ENCODE data around the gene FCHSD2. TPM values are rescaled to one million over a fixed set of nuclear protein-coding genes. Genes with fewer than 3 reads are reported as not detected.

FCHSD2 gene
- total and polyA plus RNA-seq, 2 of the 8 experiments (the other 6 are each of a cell fraction or from before 2014, with no cell fraction given) = 4.1 to 7.8 TPM

DNA sequence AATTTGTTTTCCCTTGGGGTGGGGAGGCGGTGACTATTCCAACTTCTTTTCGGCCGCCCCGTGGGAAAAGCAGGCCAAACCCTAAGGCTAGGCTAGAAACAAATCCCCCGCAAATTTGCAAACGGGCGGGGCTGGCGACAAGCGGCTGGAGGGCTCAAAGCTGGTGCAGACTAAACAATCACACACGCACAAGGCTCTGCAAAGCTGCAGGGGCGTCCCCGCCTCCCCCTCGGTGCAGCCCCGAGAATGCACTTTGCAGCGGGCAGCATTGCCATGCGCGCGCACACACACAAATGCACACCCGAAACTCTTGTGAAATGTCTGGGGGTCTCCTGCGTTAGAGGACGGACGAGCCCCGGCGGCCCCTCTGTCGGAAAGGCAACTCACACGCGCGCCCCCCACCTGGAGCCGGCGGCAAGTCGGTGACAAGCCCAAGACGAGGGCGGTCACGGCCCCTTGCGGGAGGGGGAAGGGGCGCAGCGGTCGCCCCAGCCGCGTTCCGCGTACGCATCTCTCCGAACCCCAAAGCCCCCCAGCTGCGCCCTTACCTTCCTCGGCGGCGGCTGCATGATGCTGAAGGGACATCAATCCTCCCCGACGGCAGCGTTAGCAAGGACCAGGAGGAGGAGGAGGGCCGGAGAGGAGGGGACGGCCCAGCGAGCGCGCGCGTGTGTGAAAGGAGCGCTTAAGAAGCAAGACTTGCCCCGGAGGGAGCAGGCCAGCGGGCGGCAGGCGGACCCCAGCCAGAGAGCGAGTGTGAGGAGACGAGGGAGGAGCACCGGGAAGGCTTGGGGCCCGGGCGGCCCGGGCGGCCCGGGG is 600 bp downstream of the FCHSD2 start (continued):
- TF ChIP-seq RNF2 (IDR thresholded peaks at IDR 0.05; ENCODE audit: borderline replicate concordance, low read depth, low read length, missing control alignments, poor library complexity, severe bottlenecking) (no peak), CHD2 (IDR thresholded peaks at IDR 0.05; ENCODE audit: low read length) (no peak), KDM1A (IDR thresholded peaks at IDR 0.05; ENCODE audit: borderline replicate concordance, low read length) (no peak), RBBP5 (IDR thresholded peaks at IDR 0.05; ENCODE audit: borderline replicate concordance, low read depth, low read length) (peak; percentile 50; the same call in 1 of the 2 replicates), TEAD4 (IDR thresholded peaks at IDR 0.05; ENCODE audit: low read depth, low read length) (no peak), TCF12 (IDR thresholded peaks at IDR 0.05; ENCODE audit: low read depth, low read length) (no peak), EZH2 (IDR thresholded peaks at IDR 0.05; ENCODE audit: low read depth, low read length, severe bottlenecking) (peak; percentile 13)
- TF ChIP-seq, protein P1, sequence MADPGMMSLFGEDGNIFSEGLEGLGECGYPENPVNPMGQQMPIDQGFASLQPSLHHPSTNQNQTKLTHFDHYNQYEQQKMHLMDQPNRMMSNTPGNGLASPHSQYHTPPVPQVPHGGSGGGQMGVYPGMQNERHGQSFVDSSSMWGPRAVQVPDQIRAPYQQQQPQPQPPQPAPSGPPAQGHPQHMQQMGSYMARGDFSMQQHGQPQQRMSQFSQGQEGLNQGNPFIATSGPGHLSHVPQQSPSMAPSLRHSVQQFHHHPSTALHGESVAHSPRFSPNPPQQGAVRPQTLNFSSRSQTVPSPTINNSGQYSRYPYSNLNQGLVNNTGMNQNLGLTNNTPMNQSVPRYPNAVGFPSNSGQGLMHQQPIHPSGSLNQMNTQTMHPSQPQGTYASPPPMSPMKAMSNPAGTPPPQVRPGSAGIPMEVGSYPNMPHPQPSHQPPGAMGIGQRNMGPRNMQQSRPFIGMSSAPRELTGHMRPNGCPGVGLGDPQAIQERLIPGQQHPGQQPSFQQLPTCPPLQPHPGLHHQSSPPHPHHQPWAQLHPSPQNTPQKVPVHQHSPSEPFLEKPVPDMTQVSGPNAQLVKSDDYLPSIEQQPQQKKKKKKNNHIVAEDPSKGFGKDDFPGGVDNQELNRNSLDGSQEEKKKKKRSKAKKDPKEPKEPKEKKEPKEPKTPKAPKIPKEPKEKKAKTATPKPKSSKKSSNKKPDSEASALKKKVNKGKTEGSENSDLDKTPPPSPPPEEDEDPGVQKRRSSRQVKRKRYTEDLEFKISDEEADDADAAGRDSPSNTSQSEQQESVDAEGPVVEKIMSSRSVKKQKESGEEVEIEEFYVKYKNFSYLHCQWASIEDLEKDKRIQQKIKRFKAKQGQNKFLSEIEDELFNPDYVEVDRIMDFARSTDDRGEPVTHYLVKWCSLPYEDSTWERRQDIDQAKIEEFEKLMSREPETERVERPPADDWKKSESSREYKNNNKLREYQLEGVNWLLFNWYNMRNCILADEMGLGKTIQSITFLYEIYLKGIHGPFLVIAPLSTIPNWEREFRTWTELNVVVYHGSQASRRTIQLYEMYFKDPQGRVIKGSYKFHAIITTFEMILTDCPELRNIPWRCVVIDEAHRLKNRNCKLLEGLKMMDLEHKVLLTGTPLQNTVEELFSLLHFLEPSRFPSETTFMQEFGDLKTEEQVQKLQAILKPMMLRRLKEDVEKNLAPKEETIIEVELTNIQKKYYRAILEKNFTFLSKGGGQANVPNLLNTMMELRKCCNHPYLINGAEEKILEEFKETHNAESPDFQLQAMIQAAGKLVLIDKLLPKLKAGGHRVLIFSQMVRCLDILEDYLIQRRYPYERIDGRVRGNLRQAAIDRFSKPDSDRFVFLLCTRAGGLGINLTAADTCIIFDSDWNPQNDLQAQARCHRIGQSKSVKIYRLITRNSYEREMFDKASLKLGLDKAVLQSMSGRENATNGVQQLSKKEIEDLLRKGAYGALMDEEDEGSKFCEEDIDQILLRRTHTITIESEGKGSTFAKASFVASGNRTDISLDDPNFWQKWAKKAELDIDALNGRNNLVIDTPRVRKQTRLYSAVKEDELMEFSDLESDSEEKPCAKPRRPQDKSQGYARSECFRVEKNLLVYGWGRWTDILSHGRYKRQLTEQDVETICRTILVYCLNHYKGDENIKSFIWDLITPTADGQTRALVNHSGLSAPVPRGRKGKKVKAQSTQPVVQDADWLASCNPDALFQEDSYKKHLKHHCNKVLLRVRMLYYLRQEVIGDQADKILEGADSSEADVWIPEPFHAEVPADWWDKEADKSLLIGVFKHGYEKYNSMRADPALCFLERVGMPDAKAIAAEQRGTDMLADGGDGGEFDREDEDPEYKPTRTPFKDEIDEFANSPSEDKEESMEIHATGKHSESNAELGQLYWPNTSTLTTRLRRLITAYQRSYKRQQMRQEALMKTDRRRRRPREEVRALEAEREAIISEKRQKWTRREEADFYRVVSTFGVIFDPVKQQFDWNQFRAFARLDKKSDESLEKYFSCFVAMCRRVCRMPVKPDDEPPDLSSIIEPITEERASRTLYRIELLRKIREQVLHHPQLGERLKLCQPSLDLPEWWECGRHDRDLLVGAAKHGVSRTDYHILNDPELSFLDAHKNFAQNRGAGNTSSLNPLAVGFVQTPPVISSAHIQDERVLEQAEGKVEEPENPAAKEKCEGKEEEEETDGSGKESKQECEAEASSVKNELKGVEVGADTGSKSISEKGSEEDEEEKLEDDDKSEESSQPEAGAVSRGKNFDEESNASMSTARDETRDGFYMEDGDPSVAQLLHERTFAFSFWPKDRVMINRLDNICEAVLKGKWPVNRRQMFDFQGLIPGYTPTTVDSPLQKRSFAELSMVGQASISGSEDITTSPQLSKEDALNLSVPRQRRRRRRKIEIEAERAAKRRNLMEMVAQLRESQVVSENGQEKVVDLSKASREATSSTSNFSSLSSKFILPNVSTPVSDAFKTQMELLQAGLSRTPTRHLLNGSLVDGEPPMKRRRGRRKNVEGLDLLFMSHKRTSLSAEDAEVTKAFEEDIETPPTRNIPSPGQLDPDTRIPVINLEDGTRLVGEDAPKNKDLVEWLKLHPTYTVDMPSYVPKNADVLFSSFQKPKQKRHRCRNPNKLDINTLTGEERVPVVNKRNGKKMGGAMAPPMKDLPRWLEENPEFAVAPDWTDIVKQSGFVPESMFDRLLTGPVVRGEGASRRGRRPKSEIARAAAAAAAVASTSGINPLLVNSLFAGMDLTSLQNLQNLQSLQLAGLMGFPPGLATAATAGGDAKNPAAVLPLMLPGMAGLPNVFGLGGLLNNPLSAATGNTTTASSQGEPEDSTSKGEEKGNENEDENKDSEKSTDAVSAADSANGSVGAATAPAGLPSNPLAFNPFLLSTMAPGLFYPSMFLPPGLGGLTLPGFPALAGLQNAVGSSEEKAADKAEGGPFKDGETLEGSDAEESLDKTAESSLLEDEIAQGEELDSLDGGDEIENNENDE (IDR thresholded peaks at IDR 0.05; ENCODE audit: insufficient replicate concordance, low read length) = no peak
